ENCODE data around the gene MAU2.

The MAU2 gene

DNA sequence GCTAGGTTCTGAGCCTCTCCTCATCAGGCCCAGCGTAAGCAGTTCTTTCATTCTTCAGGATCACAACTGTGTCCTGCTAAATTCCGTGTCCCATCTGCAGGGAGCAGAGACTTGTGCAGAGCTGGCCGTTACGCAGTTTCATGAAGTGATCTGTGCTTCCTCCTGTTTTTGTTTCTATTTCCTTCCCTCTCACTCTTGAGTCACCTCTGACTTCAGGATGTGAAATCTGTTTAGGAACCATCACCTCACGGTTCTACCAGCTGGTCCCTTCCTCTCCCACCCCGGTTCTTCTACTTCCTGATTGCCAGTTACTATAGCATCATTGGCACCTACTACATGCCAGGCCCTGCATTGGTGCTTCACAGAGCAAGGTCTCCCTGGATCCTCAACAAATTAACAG, 8.5 kb downstream of the MAU2 start:
- no peak overlapping the region for H3K27ac ChIP-seq (ENCODE audit: low read depth, low read length)
- peaks cover 0 to 19% (median 7%) of the 10 kb centered on the region in 5 donors for H3K4me1 ChIP-seq (ENCODE audit: control insufficient read depth in 5 of 5, insufficient read depth in 5 of 5, low read length in 5 of 5)

DNA sequence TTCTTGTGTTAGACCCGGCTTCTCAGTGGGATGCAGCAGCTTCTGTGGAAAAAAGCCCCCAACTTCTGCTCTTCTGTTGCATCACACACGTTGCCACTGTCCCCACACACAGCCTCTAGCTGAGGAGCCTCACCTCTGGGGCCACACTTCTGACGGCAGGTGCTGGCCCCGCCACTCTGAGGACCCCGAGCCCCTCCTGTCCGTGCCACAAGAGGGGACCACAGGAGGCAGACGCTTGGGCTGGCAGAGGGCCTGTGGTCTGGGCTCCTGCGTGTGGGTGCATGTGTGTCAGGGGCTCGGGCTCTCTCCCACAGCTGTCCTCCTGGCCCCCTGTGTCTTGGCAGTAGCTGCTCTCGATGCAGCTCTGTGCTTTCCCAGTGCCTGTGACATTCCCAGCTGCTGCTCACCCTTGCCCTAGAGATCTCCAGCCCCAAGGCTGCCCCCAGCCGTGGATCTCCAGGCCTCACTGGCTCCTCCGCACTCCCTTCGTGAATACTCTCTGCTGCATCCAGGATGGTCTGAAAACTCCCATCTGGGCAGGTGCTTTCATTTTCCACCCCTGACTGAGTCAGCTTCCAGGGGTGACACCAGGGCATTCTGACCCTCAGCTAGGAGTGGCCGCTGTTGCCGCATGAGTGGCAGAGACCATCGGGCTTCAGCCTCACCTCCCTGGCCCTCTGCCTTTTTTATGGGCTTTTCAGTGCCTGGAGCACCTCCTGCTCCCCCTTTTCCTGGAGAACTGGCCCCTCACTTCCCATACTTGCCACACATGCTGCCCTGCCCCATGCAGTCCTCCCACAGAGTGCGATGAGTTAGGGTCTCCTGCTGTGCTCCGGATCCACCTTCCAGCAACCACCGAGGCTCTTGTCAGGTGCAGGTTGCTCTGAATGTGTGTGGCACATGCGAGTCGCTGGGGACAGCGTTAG, 13.7 kb downstream of the MAU2 start:
- H3K4me1 ChIP-seq (ENCODE audit: control insufficient read depth in 5 of 5, insufficient read depth in 5 of 5, low read length in 5 of 5), result peaks cover 0 to 23% (median 21%) of the 10 kb centered on the region in 5 donors
- H3K9me3 ChIP-seq (ENCODE audit: control insufficient read depth in 5 of 5, low read length in 5 of 5), result no peaks in the 10 kb centered on the region
- H3K27me3 ChIP-seq (ENCODE audit: control insufficient read depth in 5 of 5, insufficient read depth in 4 of 5, low read length in 5 of 5), result no peaks in the 10 kb centered on the region
- no peak overlapping the region for H3K4me3 ChIP-seq (ENCODE audit: low read depth in 1 of 5, low read length in 5 of 5)
- no peak overlapping the region for H3K27ac ChIP-seq (ENCODE audit: low read depth, low read length)
- peak overlapping the region in 2 of 5 donors; percentile 11 to 45 for H3K9ac ChIP-seq (ENCODE audit: low read length in 5 of 5)
- H3K36me3 ChIP-seq (ENCODE audit: control insufficient read depth in 5 of 5, insufficient read depth in 5 of 5, low read length in 5 of 5), result peaks cover 0 to 92% (median 76%) of the 10 kb centered on the region in 5 donors

More for the DNA sequence above, 8.5 kb downstream of the MAU2 start:
- H3K4me3 ChIP-seq (ENCODE audit: low read depth in 1 of 5, low read length in 5 of 5), result no peak overlapping the region
- no peaks in the 10 kb centered on the region for H3K27me3 ChIP-seq (ENCODE audit: control insufficient read depth in 5 of 5, insufficient read depth in 4 of 5, low read length in 5 of 5)
- H3K36me3 ChIP-seq (ENCODE audit: control insufficient read depth in 5 of 5, insufficient read depth in 5 of 5, low read length in 5 of 5), result peaks cover 0 to 71% (median 54%) of the 10 kb centered on the region in 5 donors
- no peaks in the 10 kb centered on the region for H3K9me3 ChIP-seq (ENCODE audit: control insufficient read depth in 5 of 5, low read length in 5 of 5)
- H3K9ac ChIP-seq (ENCODE audit: low read length in 5 of 5), result peak overlapping the region in 2 of 5 donors; percentile 4 to 12

DNA sequence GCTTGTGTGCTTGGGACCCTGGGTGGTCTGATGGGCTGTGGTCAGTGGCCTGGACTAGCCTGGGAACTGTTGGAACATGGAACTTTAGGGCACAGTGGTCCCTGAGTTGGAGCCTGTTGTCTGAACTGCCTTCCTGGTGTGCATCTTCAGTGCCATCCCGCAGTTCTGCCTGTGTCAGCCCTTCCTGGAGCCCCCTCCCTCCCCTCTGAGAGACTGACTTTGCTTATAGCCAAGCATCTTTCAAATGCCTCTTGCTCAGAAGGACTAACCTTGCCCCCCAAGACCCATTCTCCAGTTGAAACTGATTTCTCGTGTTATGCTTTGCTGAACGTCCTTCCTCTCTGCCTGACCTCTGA, 14.3 kb downstream of the MAU2 start:
- no peak overlapping the region for H3K4me3 ChIP-seq (ENCODE audit: low read depth in 1 of 5, low read length in 5 of 5)
- H3K27ac ChIP-seq (ENCODE audit: low read depth, low read length), result no peak overlapping the region
- H3K4me1 ChIP-seq (ENCODE audit: control insufficient read depth in 5 of 5, insufficient read depth in 5 of 5, low read length in 5 of 5), result peaks cover 0 to 23% (median 21%) of the 10 kb centered on the region in 5 donors
- H3K27me3 ChIP-seq (ENCODE audit: control insufficient read depth in 5 of 5, insufficient read depth in 4 of 5, low read length in 5 of 5), result no peaks in the 10 kb centered on the region
- peak overlapping the region in 1 of 5 donors; percentile 11 for H3K9ac ChIP-seq (ENCODE audit: low read length in 5 of 5)
- H3K9me3 ChIP-seq (ENCODE audit: control insufficient read depth in 5 of 5, low read length in 5 of 5), result no peaks in the 10 kb centered on the region
- H3K36me3 ChIP-seq (ENCODE audit: control insufficient read depth in 5 of 5, insufficient read depth in 5 of 5, low read length in 5 of 5), result peaks cover 0 to 91% (median 74%) of the 10 kb centered on the region in 5 donors

DNA sequence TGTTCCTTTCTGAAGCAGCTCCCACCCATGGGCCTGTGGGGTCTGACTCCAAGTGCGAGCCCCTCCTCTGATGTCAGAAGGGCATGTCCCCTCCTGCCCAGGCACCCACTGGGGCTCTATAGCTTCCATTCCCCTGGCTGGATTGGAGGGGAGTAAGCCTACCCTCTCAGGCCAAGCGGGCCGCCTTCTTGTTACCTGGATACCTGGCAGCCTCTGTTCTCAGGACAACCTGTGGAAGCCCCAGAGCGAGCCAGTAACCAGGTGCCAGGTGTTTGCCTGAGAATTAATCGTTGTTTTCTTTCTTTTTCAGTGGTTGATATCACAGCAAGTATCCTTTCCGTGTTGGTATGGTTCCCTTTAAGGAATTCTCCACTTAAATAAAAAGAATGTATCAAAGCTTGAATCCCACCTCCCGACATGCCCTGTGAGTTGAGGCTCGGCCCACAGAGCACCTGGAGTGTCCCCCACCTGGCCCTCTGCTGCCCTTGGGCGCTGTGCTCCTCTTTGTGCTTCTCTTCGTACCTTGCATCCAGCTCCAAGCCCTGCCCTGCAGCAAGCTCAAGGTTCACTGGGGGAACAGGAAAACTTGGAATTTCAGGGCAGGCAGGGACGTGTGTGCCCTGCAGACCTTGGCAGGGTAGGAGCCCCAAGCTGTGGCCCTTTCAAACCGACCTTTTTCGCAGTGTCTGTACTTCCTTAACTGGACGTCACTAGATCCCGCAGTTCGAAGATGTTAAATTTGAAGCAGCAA, 15.0 kb downstream of the MAU2 start:
- H3K9me3 ChIP-seq (ENCODE audit: control insufficient read depth in 5 of 5, low read length in 5 of 5), result no peaks in the 10 kb centered on the region
- no peak overlapping the region for H3K4me3 ChIP-seq (ENCODE audit: low read depth in 1 of 5, low read length in 5 of 5)
- H3K9ac ChIP-seq (ENCODE audit: low read length in 5 of 5), result no peak overlapping the region
- peaks cover 0 to 23% (median 21%) of the 10 kb centered on the region in 5 donors for H3K4me1 ChIP-seq (ENCODE audit: control insufficient read depth in 5 of 5, insufficient read depth in 5 of 5, low read length in 5 of 5)
- H3K36me3 ChIP-seq (ENCODE audit: control insufficient read depth in 5 of 5, insufficient read depth in 5 of 5, low read length in 5 of 5), result peaks cover 0 to 90% (median 74%) of the 10 kb centered on the region in 5 donors
- no peak overlapping the region for H3K27ac ChIP-seq (ENCODE audit: low read depth, low read length)
- H3K27me3 ChIP-seq (ENCODE audit: control insufficient read depth in 5 of 5, insufficient read depth in 4 of 5, low read length in 5 of 5), result no peaks in the 10 kb centered on the region

DNA sequence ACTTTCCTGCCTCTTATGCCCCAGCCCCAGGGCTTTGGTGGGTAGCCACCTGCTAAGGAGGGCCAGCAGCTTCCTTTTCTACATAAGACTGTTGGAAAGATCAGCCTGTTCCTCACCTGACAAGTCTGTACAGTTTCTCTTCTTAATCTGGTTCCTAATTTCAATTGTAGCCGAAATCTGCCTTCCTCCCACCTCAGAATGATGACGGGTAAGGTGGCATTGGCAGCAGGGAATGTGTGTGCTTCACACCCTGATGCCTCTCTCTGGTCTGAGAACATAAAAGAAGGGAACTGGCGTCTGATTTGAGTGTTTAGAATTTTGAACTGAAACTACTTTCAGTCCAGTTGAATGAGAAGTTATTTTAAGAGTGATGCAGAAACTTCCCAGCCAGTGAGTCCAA, 16.0 kb downstream of the MAU2 start:
- H3K4me1 ChIP-seq (ENCODE audit: control insufficient read depth in 5 of 5, insufficient read depth in 5 of 5, low read length in 5 of 5), result peaks cover 0 to 23% (median 21%) of the 10 kb centered on the region in 5 donors
- no peak overlapping the region for H3K27ac ChIP-seq (ENCODE audit: low read depth, low read length)
- H3K9ac ChIP-seq (ENCODE audit: low read length in 5 of 5), result no peak overlapping the region
- H3K9me3 ChIP-seq (ENCODE audit: control insufficient read depth in 5 of 5, low read length in 5 of 5), result no peaks in the 10 kb centered on the region
- H3K36me3 ChIP-seq (ENCODE audit: control insufficient read depth in 5 of 5, insufficient read depth in 5 of 5, low read length in 5 of 5), result peaks cover 0 to 91% (median 76%) of the 10 kb centered on the region in 5 donors
- no peak overlapping the region for H3K4me3 ChIP-seq (ENCODE audit: low read depth in 1 of 5, low read length in 5 of 5)
- no peaks in the 10 kb centered on the region for H3K27me3 ChIP-seq (ENCODE audit: control insufficient read depth in 5 of 5, insufficient read depth in 4 of 5, low read length in 5 of 5)

DNA sequence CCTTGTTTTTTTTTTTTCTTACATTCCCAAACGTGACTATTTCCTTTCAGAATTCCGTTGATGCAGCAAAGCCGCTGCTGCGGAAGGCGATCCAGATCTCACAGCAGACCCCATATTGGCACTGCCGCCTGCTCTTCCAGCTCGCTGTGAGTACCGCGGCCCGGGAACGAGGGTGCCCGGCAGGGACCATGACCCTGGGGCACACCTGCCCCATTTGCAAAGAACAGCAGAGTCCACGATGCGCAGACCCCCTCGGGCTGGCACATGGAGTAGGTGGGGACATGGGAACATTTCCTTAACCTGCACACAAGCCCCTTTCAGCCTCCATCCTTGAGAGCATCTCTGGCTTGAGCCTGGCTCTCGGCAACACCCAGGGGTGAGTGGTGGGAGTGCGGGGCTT, 16.5 kb downstream of the MAU2 start:
- Histone ChIP-seq H3K27ac (ENCODE audit: low read depth, low read length) (no peak overlapping the region), H3K27me3 (ENCODE audit: control insufficient read depth in 5 of 5, insufficient read depth in 4 of 5, low read length in 5 of 5) (no peaks in the 10 kb centered on the region), H3K9ac (ENCODE audit: low read length in 5 of 5) (no peak overlapping the region), H3K36me3 (ENCODE audit: control insufficient read depth in 5 of 5, insufficient read depth in 5 of 5, low read length in 5 of 5) (peaks cover 0 to 91% (median 78%) of the 10 kb centered on the region in 5 donors), H3K4me1 (ENCODE audit: control insufficient read depth in 5 of 5, insufficient read depth in 5 of 5, low read length in 5 of 5) (peaks cover 0 to 23% (median 21%) of the 10 kb centered on the region in 5 donors), H3K9me3 (ENCODE audit: control insufficient read depth in 5 of 5, low read length in 5 of 5) (no peaks in the 10 kb centered on the region), H3K4me3 (ENCODE audit: low read depth in 1 of 5, low read length in 5 of 5) (no peak overlapping the region)

DNA sequence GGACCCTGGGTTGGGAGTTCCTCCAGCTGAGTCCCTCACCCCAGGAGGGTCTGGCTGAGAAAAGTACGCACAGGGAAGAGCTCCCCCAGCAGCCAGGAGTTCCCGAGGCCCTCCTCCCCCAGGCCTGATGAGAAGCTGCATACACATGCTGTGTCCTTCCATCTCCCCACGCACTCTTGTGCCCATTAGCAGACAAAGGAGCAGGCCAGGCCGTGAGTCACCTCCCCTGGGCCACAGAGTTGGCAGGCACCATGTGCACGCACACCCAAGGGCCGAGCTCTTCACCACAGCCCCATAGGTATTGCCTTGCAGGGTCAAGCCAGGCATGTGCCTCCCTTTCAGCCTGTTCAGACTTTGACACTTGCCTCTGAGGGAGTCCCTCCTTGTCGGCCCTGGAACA, 17.5 kb downstream of the MAU2 start:
- peaks cover 0 to 91% (median 82%) of the 10 kb centered on the region in 5 donors for H3K36me3 ChIP-seq (ENCODE audit: control insufficient read depth in 5 of 5, insufficient read depth in 5 of 5, low read length in 5 of 5)
- no peaks in the 10 kb centered on the region for H3K9me3 ChIP-seq (ENCODE audit: control insufficient read depth in 5 of 5, low read length in 5 of 5)
- no peak overlapping the region for H3K27ac ChIP-seq (ENCODE audit: low read depth, low read length)
- peaks cover 0 to 23% (median 21%) of the 10 kb centered on the region in 5 donors for H3K4me1 ChIP-seq (ENCODE audit: control insufficient read depth in 5 of 5, insufficient read depth in 5 of 5, low read length in 5 of 5)
- no peaks in the 10 kb centered on the region for H3K27me3 ChIP-seq (ENCODE audit: control insufficient read depth in 5 of 5, insufficient read depth in 4 of 5, low read length in 5 of 5)
- H3K4me3 ChIP-seq (ENCODE audit: low read depth in 1 of 5, low read length in 5 of 5), result no peak overlapping the region
- H3K9ac ChIP-seq (ENCODE audit: low read length in 5 of 5), result peak overlapping the region in 1 of 5 donors; percentile 14

DNA sequence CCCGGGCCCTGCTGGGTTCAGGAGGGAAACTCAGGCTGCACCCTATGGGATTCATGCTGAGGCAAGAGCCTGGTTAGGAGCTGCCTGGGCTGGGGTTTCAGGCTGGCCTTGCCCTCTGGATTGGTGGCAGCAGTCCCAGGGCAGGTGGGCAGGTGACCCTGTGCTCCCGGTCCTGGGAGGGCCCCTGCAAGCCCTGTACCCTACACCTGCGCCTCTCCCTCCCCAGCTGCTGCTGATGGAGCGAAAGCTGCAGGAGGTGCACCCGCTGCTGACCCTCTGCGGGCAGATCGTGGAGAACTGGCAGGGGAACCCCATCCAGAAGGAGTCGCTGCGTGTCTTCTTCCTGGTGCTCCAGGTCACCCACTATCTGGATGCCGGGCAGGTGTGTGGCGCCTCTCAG, 20.4 kb downstream of the MAU2 start:
- H3K27me3 ChIP-seq (ENCODE audit: control insufficient read depth in 5 of 5, insufficient read depth in 4 of 5, low read length in 5 of 5), result no peaks in the 10 kb centered on the region
- H3K4me3 ChIP-seq (ENCODE audit: low read depth in 1 of 5, low read length in 5 of 5), result no peak overlapping the region

DNA sequence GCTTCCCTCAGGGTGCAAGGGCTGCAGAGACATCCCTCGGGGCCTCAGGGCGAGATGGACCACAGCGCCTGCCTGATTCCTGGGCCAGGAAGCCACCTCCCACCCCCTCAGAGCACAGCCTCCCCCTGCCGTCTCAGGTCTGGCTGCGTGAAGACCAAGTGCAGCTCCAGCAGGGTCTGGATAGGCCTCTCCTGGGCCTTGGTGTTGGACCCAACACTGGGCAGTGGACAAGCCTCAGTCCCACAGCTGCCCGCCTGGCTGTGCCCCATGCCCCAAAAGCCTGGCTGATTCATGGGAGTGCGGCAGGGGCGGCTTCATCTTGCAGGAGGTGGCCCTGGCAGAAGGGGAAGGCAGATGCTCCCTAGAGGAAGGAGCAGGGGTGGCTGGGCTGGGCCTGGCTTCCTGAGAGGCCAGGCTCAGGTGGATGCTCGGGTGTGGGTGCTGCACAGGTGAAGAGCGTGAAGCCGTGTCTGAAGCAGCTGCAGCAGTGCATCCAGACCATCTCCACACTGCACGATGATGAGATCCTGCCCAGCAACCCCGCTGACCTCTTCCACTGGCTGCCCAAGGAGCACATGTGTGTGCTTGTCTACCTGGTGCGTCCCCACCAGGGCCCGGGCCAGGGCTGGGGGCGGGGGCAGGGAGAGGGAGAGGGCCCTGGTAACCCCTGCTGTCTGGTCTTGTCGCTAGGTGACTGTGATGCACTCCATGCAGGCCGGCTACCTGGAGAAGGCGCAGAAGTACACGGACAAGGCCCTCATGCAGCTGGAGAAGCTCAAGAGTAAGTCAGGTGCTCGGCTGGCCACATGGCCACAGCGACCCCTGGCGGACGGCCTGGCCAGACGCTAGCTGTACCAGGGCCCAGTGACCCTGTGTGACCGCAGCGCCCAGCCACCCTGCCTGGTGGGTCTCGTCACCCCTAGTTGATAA, 21.7 kb downstream of the MAU2 start:
- Histone ChIP-seq H3K9ac (ENCODE audit: low read length in 5 of 5) (no peak overlapping the region), H3K9me3 (ENCODE audit: control insufficient read depth in 5 of 5, low read length in 5 of 5) (no peaks in the 10 kb centered on the region), H3K36me3 (ENCODE audit: control insufficient read depth in 5 of 5, insufficient read depth in 5 of 5, low read length in 5 of 5) (peaks cover 0 to 91% (median 86%) of the 10 kb centered on the region in 5 donors), H3K4me3 (ENCODE audit: low read depth in 1 of 5, low read length in 5 of 5) (no peak overlapping the region), H3K27ac (ENCODE audit: low read depth, low read length) (no peak overlapping the region), H3K27me3 (ENCODE audit: control insufficient read depth in 5 of 5, insufficient read depth in 4 of 5, low read length in 5 of 5) (no peaks in the 10 kb centered on the region), H3K4me1 (ENCODE audit: control insufficient read depth in 5 of 5, insufficient read depth in 5 of 5, low read length in 5 of 5) (peaks cover 0 to 9% (median 7%) of the 10 kb centered on the region in 5 donors)

More for the DNA sequence above, 20.4 kb downstream of the MAU2 start:
- no peaks in the 10 kb centered on the region for H3K9me3 ChIP-seq (ENCODE audit: control insufficient read depth in 5 of 5, low read length in 5 of 5)
- H3K27ac ChIP-seq (ENCODE audit: low read depth, low read length), result no peak overlapping the region
- peaks cover 0 to 91% (median 86%) of the 10 kb centered on the region in 5 donors for H3K36me3 ChIP-seq (ENCODE audit: control insufficient read depth in 5 of 5, insufficient read depth in 5 of 5, low read length in 5 of 5)
- no peak overlapping the region for H3K9ac ChIP-seq (ENCODE audit: low read length in 5 of 5)
- H3K4me1 ChIP-seq (ENCODE audit: control insufficient read depth in 5 of 5, insufficient read depth in 5 of 5, low read length in 5 of 5), result peaks cover 0 to 9% (median 7%) of the 10 kb centered on the region in 5 donors

All from subcutaneous abdominal adipose tissue (tissue), 5 donors.